Measurements from ENCODE around the gene BRD9.
"Not testable (repeated sequence)": the region's sequence is repeated elsewhere in the genome, so short reads cannot be mapped to it uniquely, and the experiment has no call there.

BRD9 gene

DNA sequence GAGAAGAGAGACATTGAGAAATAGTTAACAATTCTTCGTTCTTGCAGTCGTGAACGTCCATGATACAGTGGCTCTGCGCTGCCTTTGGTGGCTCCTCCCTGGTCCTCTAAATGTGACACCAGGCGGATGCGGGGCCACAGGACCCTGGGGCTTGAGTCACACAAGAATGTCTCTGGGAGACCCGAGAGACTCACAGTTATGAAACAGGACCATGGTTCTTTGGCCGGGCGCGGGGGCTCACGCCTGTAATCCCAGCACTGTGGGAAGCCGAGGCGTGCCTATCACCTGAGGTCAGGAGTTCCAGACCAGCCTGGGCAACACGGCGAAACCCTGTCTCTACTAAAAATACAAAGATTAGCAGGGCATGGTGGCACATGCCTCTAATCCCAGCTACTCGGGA lies 41.0 kb downstream of the BRD9 start:
- H3K4me3 ChIP-seq (ENCODE audit: low read depth, low read length): no peak overlapping the region
- no peak for DNase-seq (ENCODE audit: low read depth)

DNA sequence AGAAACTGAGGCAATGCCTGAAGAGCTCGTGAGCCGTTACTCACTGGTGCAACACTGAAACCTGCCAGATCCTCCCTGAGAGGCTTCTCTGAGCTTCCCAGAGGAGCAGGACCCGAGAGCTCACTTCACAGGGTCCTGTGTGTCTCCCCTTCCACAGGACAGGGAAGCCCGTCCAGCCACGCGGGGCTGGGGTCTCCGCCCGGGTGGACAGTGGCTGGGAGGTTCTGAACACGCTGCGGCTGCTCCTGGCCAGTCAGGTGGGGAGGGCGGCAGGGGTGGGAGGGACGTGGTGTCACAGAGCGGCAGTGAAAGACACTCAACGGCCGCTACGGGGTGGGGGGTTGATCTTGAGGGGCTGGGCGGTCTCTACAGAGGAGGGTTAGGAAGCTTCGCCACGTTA lies 41.5 kb downstream of the BRD9 start:
- DNase-seq (ENCODE audit: low read depth): no peak
- H3K4me3 ChIP-seq (ENCODE audit: low read depth, low read length): no peak overlapping the region
- TF ChIP-seq, protein P1, sequence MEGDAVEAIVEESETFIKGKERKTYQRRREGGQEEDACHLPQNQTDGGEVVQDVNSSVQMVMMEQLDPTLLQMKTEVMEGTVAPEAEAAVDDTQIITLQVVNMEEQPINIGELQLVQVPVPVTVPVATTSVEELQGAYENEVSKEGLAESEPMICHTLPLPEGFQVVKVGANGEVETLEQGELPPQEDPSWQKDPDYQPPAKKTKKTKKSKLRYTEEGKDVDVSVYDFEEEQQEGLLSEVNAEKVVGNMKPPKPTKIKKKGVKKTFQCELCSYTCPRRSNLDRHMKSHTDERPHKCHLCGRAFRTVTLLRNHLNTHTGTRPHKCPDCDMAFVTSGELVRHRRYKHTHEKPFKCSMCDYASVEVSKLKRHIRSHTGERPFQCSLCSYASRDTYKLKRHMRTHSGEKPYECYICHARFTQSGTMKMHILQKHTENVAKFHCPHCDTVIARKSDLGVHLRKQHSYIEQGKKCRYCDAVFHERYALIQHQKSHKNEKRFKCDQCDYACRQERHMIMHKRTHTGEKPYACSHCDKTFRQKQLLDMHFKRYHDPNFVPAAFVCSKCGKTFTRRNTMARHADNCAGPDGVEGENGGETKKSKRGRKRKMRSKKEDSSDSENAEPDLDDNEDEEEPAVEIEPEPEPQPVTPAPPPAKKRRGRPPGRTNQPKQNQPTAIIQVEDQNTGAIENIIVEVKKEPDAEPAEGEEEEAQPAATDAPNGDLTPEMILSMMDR (IDR thresholded peaks at IDR 0.05; ENCODE audit: insufficient read depth, low read depth, low read length, missing control alignments): no peak

More for the DNA sequence above, 41.0 kb downstream of the BRD9 start:
- TF ChIP-seq, protein P1 (IDR thresholded peaks at IDR 0.05; ENCODE audit: insufficient read depth, low read depth, low read length, missing control alignments): no peak

DNA sequence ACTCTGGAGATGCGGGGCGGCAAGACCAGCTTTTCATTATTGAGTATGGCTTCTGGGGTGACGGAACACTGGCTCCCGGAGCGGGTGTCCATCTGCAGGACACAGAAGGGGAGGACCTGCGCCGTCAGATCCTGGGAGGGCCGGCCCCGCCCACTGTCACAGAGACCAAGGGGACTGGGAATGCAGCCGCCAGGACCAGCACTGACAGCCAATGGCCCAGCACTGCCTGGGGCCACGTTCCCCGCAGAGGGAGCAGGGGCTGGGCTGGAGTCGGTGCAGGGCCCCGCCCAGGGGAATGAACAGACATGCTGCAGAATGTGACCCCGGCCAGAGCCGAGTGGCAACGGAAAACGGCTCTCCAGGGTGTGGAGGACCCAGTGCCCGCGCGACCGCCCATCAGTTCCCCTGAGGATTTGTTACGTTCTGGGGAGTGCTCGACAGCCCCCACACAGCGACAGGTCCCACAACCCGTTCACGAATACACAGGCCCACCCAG lies 42.0 kb downstream of the BRD9 start, which contains the start of gene ZDHHC11:
TSS of gene ZDHHC11 (minus strand) at position 476 of the 496 bp plus-strand sequence. CDS start at position 92, 384 bp downstream.
- TF ChIP-seq, protein P1 (IDR thresholded peaks at IDR 0.05; ENCODE audit: insufficient read depth, low read depth, low read length, missing control alignments): no peak
- H3K4me3 ChIP-seq (ENCODE audit: low read depth, low read length): no peak within 1 kb of the TSS
- DNase-seq (ENCODE audit: low read depth): no peak

DNA sequence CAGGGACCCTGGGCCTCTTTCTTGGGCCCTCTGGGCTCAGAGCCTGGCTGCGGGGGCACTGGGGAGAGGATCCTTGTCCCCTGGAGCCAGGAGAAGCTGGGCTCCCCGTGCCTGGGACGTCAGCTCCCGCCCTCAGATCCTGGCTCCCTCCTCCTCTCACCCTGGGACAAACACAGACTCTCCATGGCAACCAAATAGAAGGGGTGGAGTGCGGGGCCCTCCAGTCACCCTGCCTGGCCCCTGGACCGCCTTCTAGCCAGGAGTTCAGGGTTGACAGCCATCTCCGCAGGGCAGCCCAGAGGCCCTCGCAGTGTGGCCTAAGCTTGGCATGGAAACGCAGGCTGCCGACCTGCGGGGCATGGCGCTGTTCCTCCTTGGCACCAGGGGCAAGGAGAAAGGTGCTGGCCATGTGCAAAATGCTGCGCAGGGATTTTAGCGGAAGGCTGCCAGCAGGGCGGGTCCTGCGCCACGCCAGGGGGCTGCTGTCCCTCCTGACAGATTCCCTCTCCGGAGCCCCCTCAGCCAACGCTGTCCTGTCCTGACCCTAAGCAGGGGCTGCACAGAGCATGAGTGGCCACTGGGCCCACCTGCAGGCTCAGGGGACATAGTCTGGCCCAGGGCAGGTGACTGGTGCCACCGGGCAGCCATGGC lies 42.8 kb downstream of the BRD9 start:
- DNase-seq (ENCODE audit: low read depth): no peak
- TF ChIP-seq, protein P1 (IDR thresholded peaks at IDR 0.05; ENCODE audit: insufficient read depth, low read depth, low read length, missing control alignments): no peak
- H3K4me3 ChIP-seq (ENCODE audit: low read depth, low read length): no peak overlapping the region

DNA sequence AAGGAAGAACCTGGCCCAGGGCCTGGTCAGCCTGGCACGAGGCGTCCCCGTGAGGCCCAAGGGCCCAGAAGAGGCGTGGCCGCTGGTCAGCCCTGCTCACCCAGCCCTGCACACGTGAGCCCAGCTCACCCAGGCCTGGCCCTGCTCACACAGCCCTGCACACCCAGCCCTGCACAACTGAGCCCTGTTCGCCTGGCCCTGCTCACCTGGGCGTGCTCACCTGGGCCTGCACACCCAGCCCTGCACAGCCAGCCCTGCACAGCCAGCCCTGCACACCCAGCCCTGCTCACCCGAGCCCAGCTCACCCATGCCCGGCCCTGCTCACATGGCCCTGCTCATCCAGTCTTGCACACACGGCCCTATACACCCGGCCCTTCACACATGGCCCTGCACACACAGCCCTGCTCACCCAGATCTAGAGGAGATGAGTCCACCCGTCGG lies 43.9 kb downstream of the BRD9 start:
- no peak overlapping the region for H3K4me3 ChIP-seq (ENCODE audit: low read depth, low read length)
- DNase-seq (ENCODE audit: low read depth): no peak
- TF ChIP-seq, protein P1 (IDR thresholded peaks at IDR 0.05; ENCODE audit: insufficient read depth, low read depth, low read length, missing control alignments): no peak

DNA sequence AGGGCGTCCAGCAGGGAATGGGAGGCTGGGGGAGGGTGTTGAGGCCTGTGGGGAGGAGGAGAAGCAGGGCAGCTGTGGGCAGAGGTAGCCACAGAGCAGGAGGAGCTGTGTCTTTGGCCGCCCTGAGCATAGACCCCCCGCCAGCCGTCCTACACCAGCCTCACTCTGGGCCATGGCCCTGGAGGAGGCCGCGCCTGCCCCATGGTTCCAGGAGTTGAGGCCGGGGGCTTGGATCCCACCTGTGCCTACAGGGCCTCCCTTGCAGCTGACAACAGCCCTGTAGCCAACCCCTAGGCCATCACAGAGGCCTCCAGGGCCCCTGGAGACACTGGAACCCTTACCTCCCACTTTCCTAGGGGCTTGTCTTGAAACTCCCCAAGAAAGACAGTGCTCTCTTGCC lies 44.9 kb downstream of the BRD9 start:
- H3K4me3 ChIP-seq (ENCODE audit: low read depth, low read length); DNase-seq (ENCODE audit: low read depth): not testable (repeated sequence)

DNA sequence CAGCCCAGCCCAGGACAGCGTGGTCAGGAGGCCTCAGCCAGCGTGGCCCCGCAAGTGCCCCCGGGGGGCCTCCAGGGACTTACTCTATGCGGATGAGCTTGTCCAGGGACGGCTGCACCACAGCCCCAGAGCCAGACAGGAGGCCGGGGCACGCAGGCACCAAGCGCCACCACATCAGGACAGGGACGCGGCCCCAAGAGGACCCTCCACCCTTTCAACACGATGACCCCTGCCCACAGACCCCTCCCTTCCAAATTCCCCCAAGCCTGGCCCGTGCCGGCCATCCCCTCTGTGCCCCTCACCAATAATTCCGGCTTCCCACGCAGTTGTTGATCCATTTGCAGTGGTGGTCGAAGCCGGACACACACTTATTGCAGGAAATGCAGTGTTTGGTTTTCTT lies 45.4 kb downstream of the BRD9 start:
- not testable (repeated sequence) for DNase-seq (ENCODE audit: low read depth); H3K4me3 ChIP-seq (ENCODE audit: low read depth, low read length)

DNA sequence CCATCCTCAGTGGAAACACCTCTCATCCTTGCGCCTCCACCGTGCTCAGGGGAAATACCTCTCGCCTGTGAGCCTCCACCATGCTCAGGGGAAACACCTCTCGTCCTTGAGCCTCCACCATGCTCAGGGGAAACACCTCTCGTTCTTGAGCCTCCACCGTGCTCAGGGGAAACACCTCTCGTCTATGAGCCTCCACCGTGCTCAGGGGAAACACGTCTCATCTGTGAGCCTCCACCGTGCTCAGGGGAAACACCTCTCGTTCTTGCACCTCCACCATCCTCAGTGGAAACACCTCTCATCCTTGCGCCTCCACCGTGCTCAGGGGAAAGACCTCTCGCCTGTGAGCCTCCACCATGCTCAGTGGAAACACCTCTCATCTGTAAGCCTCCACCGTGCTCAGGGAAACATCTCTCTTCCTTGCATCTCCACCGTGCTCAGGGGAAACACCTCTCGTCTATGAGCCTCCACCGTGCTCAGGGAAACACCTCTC lies 46.0 kb downstream of the BRD9 start:
- not testable (repeated sequence) for H3K4me3 ChIP-seq (ENCODE audit: low read depth, low read length)
- DNase-seq (ENCODE audit: low read depth): peak; percentile 51

DNA sequence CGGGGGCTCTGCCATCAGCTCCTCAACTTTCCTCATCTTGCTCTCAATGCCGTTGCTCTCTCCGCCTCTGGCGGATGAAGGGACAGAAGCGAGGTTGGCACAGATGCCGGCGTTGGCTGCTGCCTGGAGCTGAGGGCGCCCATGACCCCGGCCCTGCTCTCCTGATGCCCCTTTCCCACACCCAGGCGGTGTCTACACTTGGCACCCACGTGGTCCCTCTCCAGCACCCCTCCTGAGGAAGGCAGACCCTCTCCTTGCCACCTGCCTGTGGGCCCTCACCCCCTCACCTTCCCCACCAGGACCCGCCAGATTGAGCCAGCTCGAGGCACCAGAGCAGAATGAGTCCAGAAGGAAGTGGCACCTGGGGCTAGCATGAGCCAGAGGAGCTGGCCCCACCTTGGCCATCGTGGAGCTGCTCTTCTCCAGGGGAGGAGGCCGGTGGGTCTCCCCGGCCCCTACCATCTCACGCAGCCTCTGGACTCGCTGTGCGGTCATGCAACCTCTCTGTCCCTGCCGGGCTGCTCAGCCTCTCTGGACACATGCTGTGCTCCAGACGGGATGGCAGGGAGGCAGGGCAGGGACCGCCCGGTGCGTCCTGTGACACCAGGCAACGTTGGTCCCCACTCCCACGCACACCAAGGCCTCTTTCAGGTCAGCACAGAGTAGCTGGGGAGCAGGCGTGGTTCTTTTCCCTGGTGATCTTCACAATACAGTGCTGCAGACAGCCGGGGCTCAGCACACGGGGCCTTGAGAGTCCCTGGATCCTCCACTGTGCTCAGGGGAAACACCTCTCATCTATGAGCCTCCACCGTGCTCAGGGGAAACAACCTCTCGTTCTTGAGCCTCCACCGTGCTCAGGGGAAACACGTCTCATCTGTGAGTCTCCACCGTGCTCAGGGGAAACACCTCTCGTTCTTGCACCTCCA lies 46.7 kb downstream of the BRD9 start:
- DNase-seq (ENCODE audit: low read depth); H3K4me3 ChIP-seq (ENCODE audit: low read depth, low read length): not testable (repeated sequence)

DNA sequence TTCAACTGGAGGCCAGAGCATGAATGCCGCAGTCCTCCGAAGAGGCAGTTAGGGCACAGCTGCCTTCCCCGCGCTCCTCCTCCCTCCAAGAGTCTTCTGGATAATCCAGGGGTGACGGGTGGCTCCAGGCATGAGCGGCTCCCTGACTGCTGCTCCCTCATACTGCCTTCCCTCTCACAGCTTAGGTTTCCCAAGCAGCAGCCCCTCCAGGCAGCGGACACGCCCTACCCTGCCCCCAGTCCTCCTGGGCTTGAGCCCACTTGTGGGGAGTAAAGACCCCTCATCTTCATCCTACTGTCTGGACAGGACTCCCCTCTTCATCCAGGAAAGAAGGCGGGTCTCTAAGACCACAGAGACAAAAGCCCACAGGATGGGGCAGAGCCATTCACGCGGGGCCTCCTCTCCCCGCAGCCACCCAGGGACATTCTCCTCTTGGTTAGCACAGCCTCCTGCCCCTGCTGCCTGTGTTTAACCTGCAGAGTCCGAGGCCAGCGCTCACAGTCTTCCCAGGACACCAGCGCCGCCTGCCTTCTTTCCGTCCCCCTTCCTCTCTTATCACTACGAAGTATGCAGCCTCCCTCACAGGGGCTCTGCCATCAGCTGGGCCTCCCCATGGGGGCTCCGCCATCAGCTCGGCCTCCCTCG lies 47.4 kb downstream of the BRD9 start:
- H3K4me3 ChIP-seq (ENCODE audit: low read depth, low read length); DNase-seq (ENCODE audit: low read depth): not testable (repeated sequence)

DNA sequence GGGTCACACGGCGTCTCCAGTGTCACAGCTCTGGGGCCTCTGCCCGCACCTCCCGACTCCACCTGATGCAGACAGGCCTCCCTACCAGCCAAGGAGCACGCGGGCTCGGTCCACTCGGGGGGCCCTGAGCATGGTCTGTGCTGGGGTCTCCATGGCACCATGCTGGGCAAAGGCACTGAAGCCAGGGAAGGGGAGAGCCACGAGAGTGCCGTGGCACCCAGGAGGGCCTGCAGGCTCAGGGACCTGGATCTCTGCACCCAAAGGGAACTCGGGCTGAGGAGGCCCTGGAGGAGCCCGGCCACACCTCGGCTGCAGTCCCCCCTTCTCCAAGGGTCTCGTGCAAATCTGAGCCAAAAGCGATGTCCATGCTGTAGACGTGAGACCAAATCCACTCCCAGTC lies 48.2 kb downstream of the BRD9 start:
- not testable (repeated sequence) for DNase-seq (ENCODE audit: low read depth); H3K4me3 ChIP-seq (ENCODE audit: low read depth, low read length)

DNA sequence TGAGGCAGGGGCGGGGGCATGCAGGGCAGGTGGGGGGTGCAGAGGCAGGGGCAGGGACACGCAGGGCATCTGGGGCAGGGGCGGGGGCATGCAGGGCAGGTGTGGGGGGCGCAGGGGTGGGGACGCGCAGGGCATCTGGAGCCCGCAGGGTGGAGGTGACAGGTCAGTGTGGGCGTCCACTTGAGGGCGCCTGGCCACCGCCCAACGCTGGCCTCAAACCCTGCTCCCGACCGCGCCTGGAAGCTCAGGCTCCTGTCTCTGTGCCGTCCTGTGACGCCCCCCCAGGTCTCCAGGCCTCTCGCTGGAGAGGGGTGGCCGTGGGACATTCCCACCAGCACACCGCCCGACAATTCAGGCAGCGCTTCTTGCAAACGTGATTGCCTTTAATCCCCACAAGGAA lies 48.7 kb downstream of the BRD9 start:
- not testable (repeated sequence) for DNase-seq (ENCODE audit: low read depth); H3K4me3 ChIP-seq (ENCODE audit: low read depth, low read length)

Measured in GM12865 (cell line).